Activated naive CD4-positive, alpha-beta T cell treated with anti-CD3 and anti-CD28 coated beads for 36 hours (primary cell): Measurements from ENCODE around the gene CYP26B1. TPM values are rescaled to one million over a fixed set of nuclear protein-coding genes. Genes with fewer than 3 reads are reported as not detected.
"Not testable (repeated sequence)": the region's sequence is repeated elsewhere in the genome, so short reads cannot be mapped to it uniquely, and the experiment has no call there.

Experiments
- CTCF ChIA-PET: fragments of 350-600 bp; sonication (Branson Sonifier 250); formaldehyde crosslinking; loops from one replicate; lab custom pipeline; 2021; ENCODE audit warnings: antibody characterized with exemption; lab: Charles Lee
- DNase-seq: peaks from one replicate; pipeline ENCODE4 v3.0.0-alpha.2; 2020
- H3K27ac Mint-ChIP-seq: one replicate; pipeline ENCODE4 v1.8.0; 2021; ENCODE audit warnings: mild to moderate bottlenecking, mixed read lengths
- H3K27me3 Mint-ChIP-seq: one replicate; pipeline ENCODE4 v1.8.0; 2021; ENCODE audit warnings: low read depth, mixed read lengths
- H3K36me3 Mint-ChIP-seq: one replicate; pipeline ENCODE4 v1.8.0; 2021; ENCODE audit warnings: low read depth, mixed read lengths
- H3K4me1 Mint-ChIP-seq: one replicate; pipeline ENCODE4 v1.8.0; 2021; ENCODE audit warnings: low read depth, mixed read lengths
- H3K4me3 Mint-ChIP-seq: one replicate; pipeline ENCODE4 v1.8.0; 2021; ENCODE audit warnings: mild to moderate bottlenecking, moderate library complexity, mixed read lengths
- H3K9me3 Mint-ChIP-seq: one replicate; pipeline ENCODE4 v1.8.0; 2021; ENCODE audit warnings: mixed read lengths
- intact Hi-C: fragments of 100-400 bp; cut with micrococcal nuclease; formaldehyde crosslinking; loops from one replicate; pipeline ENCODE4 v1.15.1; 2023
- total RNA-seq, 2 experiments: library from RNA; stranded (reverse); gene quantifications; one replicate each; pipeline ENCODE4 v1.2.3, GENCODE V29; 2021

The CYP26B1 gene
- total RNA-seq, 2 experiments from 2014 or later, result not detected

GRCh38 chr2:72089028-72089427 lies 58.6 kb downstream of the CYP26B1 start:
- intact Hi-C loops, result no loop called here
- no peak for DNase-seq
- Mint-ChIP-seq H3K4me1 (no peaks in the 10 kb centered on the region), H3K27me3 (peaks cover 8% of the 10 kb centered on the region), H3K36me3 (no peaks in the 10 kb centered on the region), H3K27ac (no peak overlapping the region), H3K9me3 (no peaks in the 10 kb centered on the region), H3K4me3 (no peak overlapping the region)
- CTCF ChIA-PET, result no interaction called here

GRCh38 chr2:72086871-72087633 lies 60.6 kb downstream of the CYP26B1 start:
- H3K4me1 Mint-ChIP-seq, H3K4me3 Mint-ChIP-seq, H3K27me3 Mint-ChIP-seq, H3K9me3 Mint-ChIP-seq, H3K36me3 Mint-ChIP-seq, H3K27ac Mint-ChIP-seq, DNase-seq, intact Hi-C loops, CTCF ChIA-PET: not testable (repeated sequence)

GRCh38 chr2:72085513-72085912 lies 62.1 kb downstream of the CYP26B1 start:
- DNase-seq, result no peak
- H3K27ac Mint-ChIP-seq, result no peak overlapping the region
- intact Hi-C loops, result no loop called here
- no peaks in the 10 kb centered on the region for H3K9me3 Mint-ChIP-seq
- H3K36me3 Mint-ChIP-seq, result no peaks in the 10 kb centered on the region
- peaks cover 2% of the 10 kb centered on the region for H3K27me3 Mint-ChIP-seq
- no peaks in the 10 kb centered on the region for H3K4me1 Mint-ChIP-seq
- CTCF ChIA-PET, result no interaction called here
- no peak overlapping the region for H3K4me3 Mint-ChIP-seq

- Mint-ChIP-seq H3K9me3 (no peaks in the 10 kb centered on the region), H3K27ac (no peak overlapping the region), H3K4me3 (no peak overlapping the region), H3K4me1 (no peaks in the 10 kb centered on the region), H3K36me3 (no peaks in the 10 kb centered on the region), H3K27me3 (peaks cover 2% of the 10 kb centered on the region)
- no peak for DNase-seq
- CTCF ChIA-PET, result no interaction called here
- intact Hi-C loops, result no loop called here
Measured at GRCh38 chr2:72085036-72085435, 62.6 kb downstream of the CYP26B1 start.

- no peak for DNase-seq
- intact Hi-C loops, result no loop called here
- Mint-ChIP-seq H3K4me1 (no peaks in the 10 kb centered on the region), H3K9me3 (no peaks in the 10 kb centered on the region), H3K27ac (no peak overlapping the region), H3K4me3 (no peak overlapping the region), H3K27me3 (peaks cover 2% of the 10 kb centered on the region), H3K36me3 (no peaks in the 10 kb centered on the region)
- CTCF ChIA-PET, result no interaction called here
Measured at GRCh38 chr2:72084584-72084976, 63.1 kb downstream of the CYP26B1 start.

- Mint-ChIP-seq H3K9me3 (no peaks in the 10 kb centered on the region), H3K27ac (no peak overlapping the region), H3K4me3 (no peak overlapping the region), H3K36me3 (no peaks in the 10 kb centered on the region), H3K4me1 (no peaks in the 10 kb centered on the region), H3K27me3 (peaks cover 2% of the 10 kb centered on the region)
- intact Hi-C loops, result no loop called here
- DNase-seq, result no peak
- CTCF ChIA-PET, result no interaction called here
Measured at GRCh38 chr2:72083751-72084583, 63.7 kb downstream of the CYP26B1 start.

- Mint-ChIP-seq H3K4me1 (no peaks in the 10 kb centered on the region), H3K4me3 (no peak overlapping the region), H3K27me3 (peaks cover 2% of the 10 kb centered on the region), H3K36me3 (no peaks in the 10 kb centered on the region), H3K9me3 (no peaks in the 10 kb centered on the region), H3K27ac (no peak overlapping the region)
- CTCF ChIA-PET, result no interaction called here
- no peak for DNase-seq
- intact Hi-C loops, result no loop called here
Measured at GRCh38 chr2:72082887-72083286, 64.8 kb downstream of the CYP26B1 start.

GRCh38 chr2:72082021-72082601 lies 65.6 kb downstream of the CYP26B1 start:
- H3K9me3 Mint-ChIP-seq, result no peaks in the 10 kb centered on the region
- no peaks in the 10 kb centered on the region for H3K36me3 Mint-ChIP-seq
- no peak for DNase-seq
- H3K4me1 Mint-ChIP-seq, result no peaks in the 10 kb centered on the region
- peaks cover 4% of the 10 kb centered on the region for H3K27me3 Mint-ChIP-seq
- no peak overlapping the region for H3K27ac Mint-ChIP-seq
- intact Hi-C loops, result no loop called here
- no peak overlapping the region for H3K4me3 Mint-ChIP-seq
- CTCF ChIA-PET, result no interaction called here

GRCh38 chr2:72081451-72081850 lies 66.2 kb downstream of the CYP26B1 start:
- H3K27me3 Mint-ChIP-seq, result peaks cover 4% of the 10 kb centered on the region
- intact Hi-C loops, result no loop called here
- no peaks in the 10 kb centered on the region for H3K36me3 Mint-ChIP-seq

GRCh38 chr2:72080286-72081145 lies 67.1 kb downstream of the CYP26B1 start:
- no peak for DNase-seq
- peaks cover 3% of the 10 kb centered on the region for H3K9me3 Mint-ChIP-seq
- CTCF ChIA-PET, result interaction anchor here (0.6 kb wide), 1 partner anchor 8 kb away, joined by 3 read pairs; no protein-coding TSS in a partner anchor
- H3K27ac Mint-ChIP-seq, result no peak overlapping the region
- intact Hi-C loops, result no loop called here
- H3K36me3 Mint-ChIP-seq, result no peaks in the 10 kb centered on the region
- H3K27me3 Mint-ChIP-seq, result peaks cover 4% of the 10 kb centered on the region
- no peaks in the 10 kb centered on the region for H3K4me1 Mint-ChIP-seq
- H3K4me3 Mint-ChIP-seq, result no peak overlapping the region

More at GRCh38 chr2:72081451-72081850, 66.2 kb downstream of the CYP26B1 start:
- no peak overlapping the region for H3K27ac Mint-ChIP-seq
- H3K4me1 Mint-ChIP-seq, result no peaks in the 10 kb centered on the region
- DNase-seq, result no peak
- no peaks in the 10 kb centered on the region for H3K9me3 Mint-ChIP-seq
- CTCF ChIA-PET, result no interaction called here
- no peak overlapping the region for H3K4me3 Mint-ChIP-seq
